Gastrocnemius medialis (tissue), 4 donors: ENCODE results near the gene SNX18. TPM values are rescaled to one million over a fixed set of nuclear protein-coding genes. Genes with fewer than 3 reads are reported as not detected.
"Not testable (repeated sequence)": the region's sequence is repeated elsewhere in the genome, so short reads cannot be mapped to it uniquely, and the experiment has no call there.

Experiments used
- ATAC-seq, 2 donors: fragments of 150-250 bp; one replicate each; pipeline ENCODE4 v1.9.1; 2016
- DNase-seq, 2 donors: peaks; one replicate each; pipeline ENCODE4 v3.0.0-alpha.2; 2019
- H3K27ac ChIP-seq, 4 donors: fragments of 200-600 bp; sonication (generic); 1 replicate in 1 of 4; 2 replicates in 3 of 4; pipeline ENCODE4 v1.5.1; 2016 to 2018; ENCODE audit warnings: mild to moderate bottlenecking in 2 of 4, moderate library complexity in 1 of 4
- H3K27me3 ChIP-seq, 3 donors: fragments of 200-600 bp; sonication (generic) in 2 of 3; 1 replicate in 1 of 3; 2 replicates in 2 of 3; pipeline versions ENCODE4 v1.5.1 to v1.6.0; 2016 to 2019; ENCODE audit warnings: mild to moderate bottlenecking in 1 of 3, moderate library complexity in 1 of 3
- H3K36me3 ChIP-seq, 2 donors: fragments of 200-600 bp; sonication (generic) in 1 of 2; one replicate each; pipeline ENCODE4 v1.5.1; 2017 to 2018
- H3K4me1 ChIP-seq, 2 donors: fragments of 200-600 bp; sonication (generic) in 1 of 2; one replicate each; pipeline ENCODE4 v1.5.1; 2016 to 2017; ENCODE audit warnings: mild to moderate bottlenecking in 2 of 2
- H3K4me3 ChIP-seq, 4 donors: fragments of 200-600 bp; sonication (generic) in 3 of 4; 1 replicate in 1 of 4; 2 replicates in 3 of 4; pipeline ENCODE4 v1.5.1; 2016 to 2019; ENCODE audit warnings: mild to moderate bottlenecking in 2 of 4
- H3K9me3 ChIP-seq, 3 donors: fragments of 200-600 bp; sonication (generic) in 2 of 3; 1 replicate in 1 of 3; 2 replicates in 2 of 3; pipeline ENCODE4 v1.5.1; 2016 to 2019
- POLR2A ChIP-seq, 2 donors: fragments of 450-650 bp; IDR thresholded peaks; one replicate each; pipeline ENCODE4 v1.6.1; 2017; ENCODE audit warnings: antibody characterized with exemption in 2 of 2, mild to moderate bottlenecking in 2 of 2, moderate library complexity in 2 of 2
- in situ Hi-C, 4 donors: fragments of 200-750 bp; cut with MboI; loops; one replicate each; pipeline versions ENCODE4 v1.15.0 to v1.8.0; 2017; ENCODE audit warnings: low sequenced_read_pairs in 4 of 4
- intact Hi-C: fragments of 100-400 bp; cut with DNase I; formaldehyde crosslinking; loops from one replicate; pipeline ENCODE4 v1.15.1; 2023; ENCODE audit warnings: low total_unique reads
- total RNA-seq, 4 donors: library from RNA; depleted of rRNA; stranded (reverse); fragments of >200 nt; gene quantifications; one replicate each; pipeline versions ENCODE4 v1.1.0 to v1.2.3, GENCODE V29; 2016
- TF ChIP-seq, protein P1 (sequence below), 5 experiments: fragments of 450-650 bp in 3 of 5; fragments of 200-600 bp in 2 of 5; sonication (generic) in 2 of 5; IDR thresholded peaks in 4 of 5; conservative IDR thresholded peaks in 1 of 5; 1 replicate in 4 of 5; 2 replicates in 1 of 5; pipeline ENCODE4 v1.5.1; 2016 to 2019; ENCODE audit warnings: antibody characterized with exemption in 5 of 5, mild to moderate bottlenecking in 3 of 5, moderate library complexity in 3 of 5

Gene SNX18
- total RNA-seq, 4 donors from 2014 or later = 16.3 to 18.5 (median 18.0) TPM

- in situ Hi-C loops = loop anchor here in 1 of 4 donors (5.0 kb wide), 1 partner anchor 42 kb away; no protein-coding TSS in a partner anchor
- intact Hi-C loops = loop anchor here (2.0 kb wide), 1 partner anchor 30 kb away; the partner anchor contains the start of gene HSPB3
- peak; percentile 31 to 40 for DNase-seq
- Histone ChIP-seq H3K27me3 (no peaks in the 10 kb centered on the region), H3K4me1 (peaks cover 14 to 15% of the 10 kb centered on the region in 2 donors), H3K4me3 (no peak overlapping the region), H3K9me3 (no peaks in the 10 kb centered on the region), H3K36me3 (no peaks in the 10 kb centered on the region), H3K27ac (peak overlapping the region; percentile 58 to 84 (median 72))
- peak; percentile 97 to 99 for ATAC-seq
- no peak for TF ChIP-seq POLR2A (IDR thresholded peaks at IDR 0.05)
- TF ChIP-seq, protein P1, sequence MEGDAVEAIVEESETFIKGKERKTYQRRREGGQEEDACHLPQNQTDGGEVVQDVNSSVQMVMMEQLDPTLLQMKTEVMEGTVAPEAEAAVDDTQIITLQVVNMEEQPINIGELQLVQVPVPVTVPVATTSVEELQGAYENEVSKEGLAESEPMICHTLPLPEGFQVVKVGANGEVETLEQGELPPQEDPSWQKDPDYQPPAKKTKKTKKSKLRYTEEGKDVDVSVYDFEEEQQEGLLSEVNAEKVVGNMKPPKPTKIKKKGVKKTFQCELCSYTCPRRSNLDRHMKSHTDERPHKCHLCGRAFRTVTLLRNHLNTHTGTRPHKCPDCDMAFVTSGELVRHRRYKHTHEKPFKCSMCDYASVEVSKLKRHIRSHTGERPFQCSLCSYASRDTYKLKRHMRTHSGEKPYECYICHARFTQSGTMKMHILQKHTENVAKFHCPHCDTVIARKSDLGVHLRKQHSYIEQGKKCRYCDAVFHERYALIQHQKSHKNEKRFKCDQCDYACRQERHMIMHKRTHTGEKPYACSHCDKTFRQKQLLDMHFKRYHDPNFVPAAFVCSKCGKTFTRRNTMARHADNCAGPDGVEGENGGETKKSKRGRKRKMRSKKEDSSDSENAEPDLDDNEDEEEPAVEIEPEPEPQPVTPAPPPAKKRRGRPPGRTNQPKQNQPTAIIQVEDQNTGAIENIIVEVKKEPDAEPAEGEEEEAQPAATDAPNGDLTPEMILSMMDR (IDR thresholded peaks at IDR 0.05 in 4 of 5, conservative IDR thresholded peaks at IDR 0.05 in 1 of 5) = no peak
These were observed 33.2 kb upstream of the SNX18 start for GRCh38 chr5:54484219-54484894.

DNA sequence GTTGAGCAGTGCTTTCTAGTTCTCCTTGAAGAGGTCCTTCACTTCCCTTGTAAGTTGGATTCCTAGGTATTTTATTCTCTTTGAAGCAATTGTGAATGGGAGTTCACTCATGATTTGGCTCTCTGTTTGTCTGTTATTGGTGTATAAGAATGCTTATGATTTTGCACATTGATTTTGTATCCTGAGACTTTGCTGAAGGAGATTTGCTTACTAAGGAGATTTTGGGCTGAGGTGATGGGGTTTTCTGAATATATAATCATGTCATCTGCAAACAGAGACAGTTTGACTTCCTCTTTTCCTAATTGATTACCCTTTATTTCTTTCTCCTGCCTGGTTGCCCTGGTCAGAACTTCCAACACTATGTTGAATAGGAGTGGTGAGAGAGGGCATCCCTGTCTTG lies 31.9 kb upstream of the SNX18 start:
- ATAC-seq, H3K4me3 ChIP-seq, H3K9me3 ChIP-seq, H3K27me3 ChIP-seq, DNase-seq, in situ Hi-C loops, H3K27ac ChIP-seq, H3K36me3 ChIP-seq: not testable (repeated sequence)
- peaks cover 14 to 15% of the 10 kb centered on the region in 2 donors for H3K4me1 ChIP-seq
- intact Hi-C loops = loop anchor here (2.0 to 5.0 kb wide), 2 partner anchors 31 to 243 kb away; partner anchors contain the start of gene HSPB3

DNA sequence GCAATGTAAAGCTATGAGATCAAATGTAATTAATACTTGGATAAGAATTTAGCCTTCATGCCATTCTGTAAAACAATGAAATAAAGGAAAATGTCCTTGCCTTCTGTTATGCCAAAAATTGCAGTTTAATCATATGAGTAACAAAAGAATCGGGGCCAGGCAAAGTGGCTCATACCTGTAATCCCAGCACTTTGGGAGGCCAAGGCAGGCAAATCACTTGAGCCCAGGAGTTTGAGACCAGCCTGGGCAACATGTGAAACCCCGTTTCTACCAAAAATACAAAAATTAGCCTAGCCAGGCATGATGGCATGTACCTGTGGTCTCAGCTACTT lies 27.9 kb upstream of the SNX18 start:
- H3K4me1 ChIP-seq, H3K27ac ChIP-seq, in situ Hi-C loops, H3K4me3 ChIP-seq, H3K9me3 ChIP-seq, H3K27me3 ChIP-seq, ATAC-seq, DNase-seq, H3K36me3 ChIP-seq: not testable (repeated sequence)
- intact Hi-C loops = loop anchor here (1.0 to 5.0 kb wide), 2 partner anchors 47 to 247 kb away; no protein-coding TSS in a partner anchor

- Histone ChIP-seq H3K9me3 (no peaks in the 10 kb centered on the region), H3K4me3 (no peak overlapping the region), H3K36me3 (no peaks in the 10 kb centered on the region), H3K27ac (no peak overlapping the region), H3K4me1 (peaks cover 0 to 4% of the 10 kb centered on the region in 2 donors), H3K27me3 (no peaks in the 10 kb centered on the region)
- in situ Hi-C loops (loop anchor here in 2 of 4 donors (10.0 kb wide), 2 partner anchors 57 to 237 kb away; no protein-coding TSS in a partner anchor), intact Hi-C loops (loop anchor here (5.0 kb wide), 1 partner anchor 179 kb away; the partner anchor contains the start of gene ARL15)
- TF ChIP-seq POLR2A (IDR thresholded peaks at IDR 0.05) = no peak
- TF ChIP-seq, protein P1 (IDR thresholded peaks at IDR 0.05 in 4 of 5, conservative IDR thresholded peaks at IDR 0.05 in 1 of 5) = no peak
- no peak for ATAC-seq
- DNase-seq = no peak
These were observed 26.2 kb upstream of the SNX18 start for GRCh38 chr5:54491326-54491725.

DNA sequence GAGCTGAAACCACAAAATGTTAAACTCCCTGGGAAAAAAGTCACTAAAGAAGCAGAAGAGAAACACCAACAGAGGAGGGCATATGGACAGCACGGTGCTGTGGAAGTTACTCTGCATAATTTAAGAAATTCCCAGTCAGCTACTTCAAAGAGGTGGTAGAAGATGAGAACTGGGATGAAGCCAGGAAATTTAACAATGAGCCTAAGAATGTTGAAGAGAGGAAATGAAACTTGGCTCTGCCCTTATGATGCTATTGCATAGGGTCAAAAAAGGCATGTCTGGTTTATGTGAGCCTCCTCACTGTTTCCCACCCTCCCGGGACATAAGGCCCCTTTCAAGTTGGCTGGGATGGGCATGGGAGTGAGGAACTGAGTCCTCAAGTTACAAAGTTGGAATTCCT lies 25.4 kb upstream of the SNX18 start:
- H3K9me3 ChIP-seq = no peaks in the 10 kb centered on the region
- no peaks in the 10 kb centered on the region for H3K27me3 ChIP-seq
- intact Hi-C loops = loop anchor here (5.0 kb wide), 1 partner anchor 180 kb away; the partner anchor contains the start of gene ARL15
- TF ChIP-seq, protein P1 (IDR thresholded peaks at IDR 0.05 in 4 of 5, conservative IDR thresholded peaks at IDR 0.05 in 1 of 5) = no peak
- no peak for TF ChIP-seq POLR2A (IDR thresholded peaks at IDR 0.05)
- no peaks in the 10 kb centered on the region for H3K36me3 ChIP-seq
- no peak overlapping the region for H3K4me3 ChIP-seq
- no peak overlapping the region for H3K27ac ChIP-seq
- in situ Hi-C loops = loop anchor here in 2 of 4 donors (10.0 kb wide), 2 partner anchors 57 to 237 kb away; no protein-coding TSS in a partner anchor
- ATAC-seq = no peak
- H3K4me1 ChIP-seq = peaks cover 0 to 4% of the 10 kb centered on the region in 2 donors
- no peak for DNase-seq
